Smooth muscle cell of the brain vasculature (primary cell): ENCODE measurements around the gene SMARCD3.

Experiments
- DNase-seq: peaks from one replicate; pipeline ENCODE4 v3.0.0-alpha.2; 2012; ENCODE audit warnings: low read depth, low spot score

Gene SMARCD3

GRCh38 chr7:151272877-151273276 is 24.4 kb upstream of the SMARCD3 start:
- DNase-seq = no peak

- DNase-seq = no peak
Measured at GRCh38 chr7:151272405-151272804, 23.9 kb upstream of the SMARCD3 start.

- DNase-seq = no peak
Measured at GRCh38 chr7:151271699-151272355, 23.3 kb upstream of the SMARCD3 start.

- no peak for DNase-seq
Measured at GRCh38 chr7:151269511-151269910, 21.0 kb upstream of the SMARCD3 start.

GRCh38 chr7:151265351-151265931 is 16.9 kb upstream of the SMARCD3 start:
- DNase-seq = no peak

GRCh38 chr7:151264615-151265014 is 16.1 kb upstream of the SMARCD3 start:
- DNase-seq = no peak

GRCh38 chr7:151261529-151261928 is 13.0 kb upstream of the SMARCD3 start:
- DNase-seq = no peak

GRCh38 chr7:151260883-151261282 is 12.4 kb upstream of the SMARCD3 start:
- no peak for DNase-seq

GRCh38 chr7:151260471-151260870 is 12.0 kb upstream of the SMARCD3 start:
- DNase-seq = no peak

- DNase-seq = no peak
Measured at GRCh38 chr7:151257990-151258389, 9.5 kb upstream of the SMARCD3 start.

GRCh38 chr7:151256410-151257045 is 8.0 kb upstream of the SMARCD3 start:
- no peak for DNase-seq

- DNase-seq = no peak
Measured at GRCh38 chr7:151255390-151255789, 6.9 kb upstream of the SMARCD3 start.

- DNase-seq = no peak
Measured at GRCh38 chr7:151254851-151255250, 6.4 kb upstream of the SMARCD3 start.

GRCh38 chr7:151254316-151254715 is 5.8 kb upstream of the SMARCD3 start:
- no peak for DNase-seq

- DNase-seq = no peak
Measured at GRCh38 chr7:151252961-151253711, 4.6 kb upstream of the SMARCD3 start.

- DNase-seq = no peak
Measured at GRCh38 chr7:151252561-151252835, 4.0 kb upstream of the SMARCD3 start.

GRCh38 chr7:151251689-151252560 is 3.4 kb upstream of the SMARCD3 start:
- DNase-seq = no peak

GRCh38 chr7:151251328-151251688 is 2.8 kb upstream of the SMARCD3 start:
- DNase-seq = no peak

GRCh38 chr7:151250181-151251132 is 2.0 kb upstream of the SMARCD3 start:
- no peak for DNase-seq

- DNase-seq = no peak
Measured at GRCh38 chr7:151249732-151250072, 1.2 kb upstream of the SMARCD3 start.
